OCI-LY3 (cell line): ENCODE data around the gene WASHC4.

ENCODE experiments used
- CTCF ChIP-seq: fragments of 200-600, 300-600 bp; sonication (generic); IDR thresholded peaks from 2 replicates; pipeline ENCODE4 v1.5.1; 2014; ENCODE audit warnings: antibody characterized with exemption, low read length, low read depth
- EZH2phosphoT487 ChIP-seq: fragments of 200-600 bp; shearing (Covaris generic); IDR thresholded peaks from 2 replicates; pipeline ENCODE4 v1.6.1; 2018; ENCODE audit warnings: antibody characterized with exemption, mixed run types, low read depth

GRCh38 chr12:105104762-105105161, 2.8 kb upstream of the WASHC4 start:
- TF ChIP-seq CTCF (no peak), EZH2phosphoT487 (no peak)
